K562 (cell line): ENCODE data around the gene PPP4C. TPM values are rescaled to one million over a fixed set of nuclear protein-coding genes. Genes with fewer than 3 reads are reported as not detected.

Experiments
- BCOR ChIP-seq: fragments of 450-650 bp; IDR thresholded peaks from 2 replicates; pipeline ENCODE4 v1.6.1; 2016
- FOXM1 ChIP-seq, 2 experiments: fragments of 450-650 bp in 1 of 2; sonication (generic) in 1 of 2; formaldehyde crosslinking in 1 of 2; IDR thresholded peaks; 2 replicates each; pipeline versions ENCODE4 v1.6.1 to v1.9.0; 2017 to 2022; ENCODE audit warnings: low read depth in 2 of 2, mild to moderate bottlenecking in 2 of 2, missing genetic modification reagents in 1 of 2, moderate library complexity in 1 of 2
- GABPB1 ChIP-seq: sonication (generic); formaldehyde crosslinking; IDR thresholded peaks from 2 replicates; pipeline ENCODE4 v1.8.0; 2022; ENCODE audit warnings: mild to moderate bottlenecking, missing genetic modification reagents
- RB1 ChIP-seq: fragments of 450-650 bp; IDR thresholded peaks from 2 replicates; pipeline ENCODE4 v1.6.1; 2017; ENCODE audit warnings: low read depth, mild to moderate bottlenecking
- RBFOX2 ChIP-seq: fragments of 200-400 bp; formaldehyde crosslinking; IDR thresholded peaks from 2 replicates; pipeline ENCODE4 v1.6.1; 2017; ENCODE audit warnings: low read depth, mild to moderate bottlenecking, low read length, moderate library complexity
- REST ChIP-seq, 2 experiments: fragments of 450-650 bp; formaldehyde crosslinking in 1 of 2; IDR thresholded peaks; 2 replicates each; pipeline versions ENCODE4 v1.4.0 to v1.6.1; 2014 to 2020; ENCODE audit warnings: mild to moderate bottlenecking in 2 of 2, borderline replicate concordance in 1 of 2, low read depth in 1 of 2
- SMC3 ChIP-seq: conservative IDR thresholded peaks from 2 replicates; pipeline ENCODE4 v1.6.1; 2011; ENCODE audit warnings: low read depth, low read length, improper control_type of control experiment; ENCODE audit not compliant: insufficient read depth
- TEAD1 ChIP-seq, 2 experiments: fragments of 450-650 bp in 1 of 2; sonication (generic) in 1 of 2; formaldehyde crosslinking; IDR thresholded peaks; 2 replicates each; pipeline versions ENCODE4 v1.4.0 to v1.8.0; 2020 to 2022; ENCODE audit warnings: mild to moderate bottlenecking in 2 of 2, missing genetic modification reagents in 1 of 2
- TFE3 ChIP-seq: fragments of 450-650 bp; formaldehyde crosslinking; IDR thresholded peaks from 2 replicates; pipeline ENCODE4 v1.4.0; 2020; ENCODE audit warnings: mild to moderate bottlenecking, mixed read lengths
- YY1 ChIP-seq, 3 experiments: IDR thresholded peaks; 2 replicates each; pipeline ENCODE4 v1.6.1; 2011; ENCODE audit warnings: low read length in 2 of 3, mild to moderate bottlenecking in 2 of 3, moderate library complexity in 2 of 3, borderline replicate concordance in 1 of 3, control low read depth in 1 of 3, low read depth in 1 of 3; ENCODE audit not compliant: insufficient read depth in 3 of 3, insufficient replicate concordance in 2 of 3, control insufficient read depth in 1 of 3, insufficient read length in 1 of 3; ENCODE audit errors: extremely low read depth in 1 of 3
- polyA plus RNA-seq, 8 experiments: library from polyadenylated mRNA; depleted of rRNA in 4 of 8; stranded (reverse) in 5 of 8; unstranded in 3 of 8; fragments of >200 nt; fragmentation: Nextera tagmentation in 2 of 8; fragmentation: Illumina TruSeq in 1 of 8; extraction: Ambion mirVana in 2 of 8; extraction: Trizol in 1 of 8; gene quantifications; 2 replicates each; pipeline versions ENCODE4 v1.2.1 to v1.2.3, GENCODE V29; 2011 to 2014; ENCODE audit warnings: inconsistent platforms in 1 of 8, missing spikeins in 1 of 8
- total RNA-seq, 7 experiments: library from RNA; depleted of rRNA in 6 of 7; stranded (reverse); fragments of >200 nt in 6 of 7; fragmentation: Illumina TruSeq in 2 of 7; extraction: Trizol in 2 of 7; gene quantifications; 2 replicates each; pipeline versions ENCODE4 v1.2.1 to v1.2.3, GENCODE V29; 2011 to 2021; ENCODE audit warnings: low replicate concordance in 1 of 7

The PPP4C gene
- total and polyA plus RNA-seq, 9 of the 15 experiments (the other 6 are each of a cell fraction or from before 2014, with no cell fraction given) = 3.5 to 183 (median 131) TPM

- TF ChIP-seq TFE3 (CRISPR knock-in tag) = peak; percentile 16; the same call in 1 of the 2 replicates
- TF ChIP-seq FOXM1 (IDR thresholded peaks at IDR 0.05; ENCODE audit: low read depth) = no peak
- TF ChIP-seq FOXM1 (CRISPR knock-in tag; IDR thresholded peaks at IDR 0.05; ENCODE audit: low read depth) = 0 out of 2 replicates have a peak, but pooled peaks have one; percentile 74
- 0 out of 2 replicates have a peak, but pooled peaks have one; percentile 32 for TF ChIP-seq GABPB1 (CRISPR knock-in tag)
- peak; percentile 35 to 87 (median 74) for TF ChIP-seq YY1 (IDR thresholded peaks at IDR 0.05; ENCODE audit: borderline replicate concordance in 1 of 3, control insufficient read depth in 1 of 3, extremely low read depth in 1 of 3, insufficient read depth in 3 of 3, insufficient read length in 1 of 3, insufficient replicate concordance in 2 of 3, low read depth in 1 of 3, low read length in 2 of 3)
- peak in 1 of 2 experiments; percentile 62; a peak in 1 of 4 replicates for TF ChIP-seq TEAD1 (CRISPR knock-in tag; IDR thresholded peaks at IDR 0.05)
- TF ChIP-seq RBFOX2 = peak; percentile 10; the same call in 1 of the 2 replicates
- peak; percentile 62; the same call in 1 of the 2 replicates for TF ChIP-seq SMC3
- peak; percentile 78 for TF ChIP-seq RB1
- 0 out of 2 replicates have a peak, but pooled peaks have one; percentile 45 for TF ChIP-seq BCOR
- TF ChIP-seq REST (IDR thresholded peaks at IDR 0.05; ENCODE audit: borderline replicate concordance) = peak; percentile 43; the same call in 1 of the 2 replicates
- TF ChIP-seq REST (CRISPR knock-in tag; IDR thresholded peaks at IDR 0.05; ENCODE audit: low read depth) = no peak
Observed at GRCh38 chr16:30112197-30113030, 36.6 kb downstream of the PPP4C start (continued).
